Measurements from ENCODE around the gene CXCL9.
"Not testable (repeated sequence)": the region's sequence is repeated elsewhere in the genome, so short reads cannot be mapped to it uniquely, and the experiment has no call there.

Gene CXCL9

GRCh38 chr4:75954811-75955210 lies 52.5 kb downstream of the CXCL9 start:
- not testable (repeated sequence) for H3K4me3 ChIP-seq (ENCODE audit: low read length); H3K4me1 ChIP-seq (ENCODE audit: control insufficient read depth, insufficient read depth, low read length); H3K27me3 ChIP-seq (replicated peaks; ENCODE audit: control insufficient read depth, insufficient read depth, low read length); H3K9ac ChIP-seq (ENCODE audit: low read length); H3K9me3 ChIP-seq (ENCODE audit: control insufficient read depth, low read length); DNase-seq (ENCODE audit: low read depth)
- H3K36me3 ChIP-seq (ENCODE audit: control insufficient read depth, insufficient read depth, low read length, severe bottlenecking): peaks cover 90% of the 10 kb centered on the region

- no peak for DNase-seq (ENCODE audit: low read depth)
- Histone ChIP-seq H3K9me3 (ENCODE audit: control insufficient read depth, low read length) (no peaks in the 10 kb centered on the region), H3K36me3 (ENCODE audit: control insufficient read depth, insufficient read depth, low read length, severe bottlenecking) (peaks cover 90% of the 10 kb centered on the region), H3K4me1 (ENCODE audit: control insufficient read depth, insufficient read depth, low read length) (no peaks in the 10 kb centered on the region), H3K27me3 (replicated peaks; ENCODE audit: control insufficient read depth, insufficient read depth, low read length) (no peaks in the 10 kb centered on the region), H3K9ac (ENCODE audit: low read length) (no peak overlapping the region), H3K4me3 (ENCODE audit: low read length) (no peak overlapping the region)
These were observed 53.8 kb downstream of the CXCL9 start for GRCh38 chr4:75953509-75953908.
